HEK293 (cell line): ENCODE measurements around the gene TUBGCP3.

Experiments used
- ZBTB1 ChIP-seq: fragments of 450-650 bp; formaldehyde crosslinking; IDR thresholded peaks from 2 replicates; pipeline ENCODE4 v1.5.1; 2016; ENCODE audit warnings: missing biosample characterization, missing genetic modification characterization
- ZNF175 ChIP-seq: fragments of 450-650 bp; formaldehyde crosslinking; IDR thresholded peaks from 2 replicates; pipeline ENCODE4 v1.5.1; 2016; ENCODE audit warnings: missing biosample characterization, missing genetic modification characterization
- ZNF274 ChIP-seq, 2 experiments: fragments of 200-500 bp in 1 of 2; fragments of 450-650 bp in 1 of 2; sonication (Bioruptor generic) in 1 of 2; formaldehyde crosslinking in 1 of 2; IDR thresholded peaks; 2 replicates each; pipeline versions ENCODE4 v1.5.1 to v1.6.1; 2014 to 2016; ENCODE audit warnings: borderline replicate concordance in 1 of 2, inconsistent platforms in 1 of 2, low read length in 1 of 2, missing biosample characterization in 1 of 2, missing genetic modification characterization in 1 of 2
- ZNF580 ChIP-seq: fragments of 450-650 bp; formaldehyde crosslinking; IDR thresholded peaks from 2 replicates; pipeline ENCODE4 v1.5.1; 2016; ENCODE audit warnings: missing biosample characterization, missing genetic modification characterization
- TF ChIP-seq, protein P1 (sequence below): fragments of 450-650 bp; formaldehyde crosslinking; IDR thresholded peaks from 2 replicates; pipeline ENCODE4 v1.5.1; 2016; ENCODE audit warnings: missing biosample characterization, missing genetic modification characterization, low read depth
- TF ChIP-seq, protein P2 (sequence below): fragments of 450-650 bp; formaldehyde crosslinking; IDR thresholded peaks from 2 replicates; pipeline ENCODE4 v1.5.1; 2016; ENCODE audit warnings: missing biosample characterization, missing genetic modification characterization

DNA sequence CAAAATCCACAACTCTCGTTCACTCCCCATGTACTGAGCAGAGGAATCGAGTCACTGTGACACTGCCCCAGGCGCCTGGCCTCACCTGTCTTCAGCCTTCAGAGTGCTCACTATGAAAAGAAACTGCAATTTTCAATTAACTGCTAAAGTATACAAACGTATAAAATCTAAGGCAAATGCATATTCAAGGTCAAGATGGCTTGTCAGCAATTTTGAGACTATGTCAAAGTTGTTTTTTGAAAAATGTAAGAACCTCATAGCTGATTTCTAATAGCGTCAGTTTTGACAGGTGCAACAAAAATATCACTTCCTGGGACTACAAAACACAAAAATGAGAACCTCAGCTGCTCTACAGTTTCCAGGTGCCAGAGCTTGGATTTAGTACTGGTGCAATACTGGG, 31.4 kb downstream of the TUBGCP3 start:
- TF ChIP-seq ZBTB1 (no peak), ZNF175 (tag by site-specific recombination) (no peak), ZNF274 (IDR thresholded peaks at IDR 0.05; ENCODE audit: low read length) (no peak), ZNF274 (tag by site-specific recombination; IDR thresholded peaks at IDR 0.05; ENCODE audit: borderline replicate concordance) (no peak), ZNF580 (tag by site-specific recombination) (no peak)
- TF ChIP-seq, protein P1, sequence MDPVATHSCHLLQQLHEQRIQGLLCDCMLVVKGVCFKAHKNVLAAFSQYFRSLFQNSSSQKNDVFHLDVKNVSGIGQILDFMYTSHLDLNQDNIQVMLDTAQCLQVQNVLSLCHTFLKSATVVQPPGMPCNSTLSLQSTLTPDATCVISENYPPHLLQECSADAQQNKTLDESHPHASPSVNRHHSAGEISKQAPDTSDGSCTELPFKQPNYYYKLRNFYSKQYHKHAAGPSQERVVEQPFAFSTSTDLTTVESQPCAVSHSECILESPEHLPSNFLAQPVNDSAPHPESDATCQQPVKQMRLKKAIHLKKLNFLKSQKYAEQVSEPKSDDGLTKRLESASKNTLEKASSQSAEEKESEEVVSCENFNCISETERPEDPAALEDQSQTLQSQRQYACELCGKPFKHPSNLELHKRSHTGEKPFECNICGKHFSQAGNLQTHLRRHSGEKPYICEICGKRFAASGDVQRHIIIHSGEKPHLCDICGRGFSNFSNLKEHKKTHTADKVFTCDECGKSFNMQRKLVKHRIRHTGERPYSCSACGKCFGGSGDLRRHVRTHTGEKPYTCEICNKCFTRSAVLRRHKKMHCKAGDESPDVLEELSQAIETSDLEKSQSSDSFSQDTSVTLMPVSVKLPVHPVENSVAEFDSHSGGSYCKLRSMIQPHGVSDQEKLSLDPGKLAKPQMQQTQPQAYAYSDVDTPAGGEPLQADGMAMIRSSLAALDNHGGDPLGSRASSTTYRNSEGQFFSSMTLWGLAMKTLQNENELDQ (tag by site-specific recombination), result no peak
- TF ChIP-seq, protein P2, sequence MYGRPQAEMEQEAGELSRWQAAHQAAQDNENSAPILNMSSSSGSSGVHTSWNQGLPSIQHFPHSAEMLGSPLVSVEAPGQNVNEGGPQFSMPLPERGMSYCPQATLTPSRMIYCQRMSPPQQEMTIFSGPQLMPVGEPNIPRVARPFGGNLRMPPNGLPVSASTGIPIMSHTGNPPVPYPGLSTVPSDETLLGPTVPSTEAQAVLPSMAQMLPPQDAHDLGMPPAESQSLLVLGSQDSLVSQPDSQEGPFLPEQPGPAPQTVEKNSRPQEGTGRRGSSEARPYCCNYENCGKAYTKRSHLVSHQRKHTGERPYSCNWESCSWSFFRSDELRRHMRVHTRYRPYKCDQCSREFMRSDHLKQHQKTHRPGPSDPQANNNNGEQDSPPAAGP (tag by site-specific recombination), result no peak
